CD4-positive, alpha-beta T cell treated with Interleukin-4 for 1 hour (primary cell): ENCODE data around the gene FIBCD1.

Experiments used
- DNase-seq, 2 donors: peaks; one replicate each; pipeline ENCODE4 v3.0.0-alpha.2; 2020 to 2022

The FIBCD1 gene

GRCh38 chr9:130938652-130939404, at the start of gene FIBCD1:
TSS of gene FIBCD1 (minus strand) at chr9:130939247. CDS start at chr9:130938607, 640 bp downstream.
- no peak for DNase-seq

- no peak for DNase-seq
These were observed 49.3 kb upstream of the FIBCD1 start for GRCh38 chr9:130988400-130988747.

GRCh38 chr9:130987738-130988399, 48.8 kb upstream of the FIBCD1 start:
- DNase-seq: no peak

- DNase-seq: no peak
These were observed 48.0 kb upstream of the FIBCD1 start for GRCh38 chr9:130987054-130987453.

- no peak for DNase-seq
These were observed 47.4 kb upstream of the FIBCD1 start for GRCh38 chr9:130986356-130986965.

GRCh38 chr9:130985606-130986162, 46.6 kb upstream of the FIBCD1 start:
- no peak for DNase-seq

GRCh38 chr9:130985029-130985428, 46.0 kb upstream of the FIBCD1 start:
- DNase-seq: no peak

- DNase-seq: no peak
These were observed 45.5 kb upstream of the FIBCD1 start for GRCh38 chr9:130984521-130984920.

- no peak for DNase-seq
These were observed 44.9 kb upstream of the FIBCD1 start for GRCh38 chr9:130983970-130984369.

GRCh38 chr9:130983359-130983670, 44.3 kb upstream of the FIBCD1 start:
- DNase-seq: no peak

- DNase-seq: no peak
These were observed 43.8 kb upstream of the FIBCD1 start for GRCh38 chr9:130982636-130983358.

GRCh38 chr9:130981756-130982137, 42.7 kb upstream of the FIBCD1 start:
- no peak for DNase-seq

GRCh38 chr9:130981002-130981755, 42.1 kb upstream of the FIBCD1 start:
- DNase-seq: no peak

GRCh38 chr9:130980526-130980925, 41.5 kb upstream of the FIBCD1 start:
- DNase-seq: no peak

- no peak for DNase-seq
These were observed 40.7 kb upstream of the FIBCD1 start for GRCh38 chr9:130979591-130980385.

GRCh38 chr9:130977811-130978221, 38.8 kb upstream of the FIBCD1 start:
- DNase-seq: no peak

- DNase-seq: no peak
These were observed 37.1 kb upstream of the FIBCD1 start for GRCh38 chr9:130975932-130976841.

GRCh38 chr9:130975156-130975555, 36.1 kb upstream of the FIBCD1 start:
- DNase-seq: no peak

GRCh38 chr9:130974697-130975096, 35.6 kb upstream of the FIBCD1 start:
- no peak for DNase-seq

GRCh38 chr9:130973686-130974281, 34.7 kb upstream of the FIBCD1 start:
- DNase-seq: no peak
